ENCODE data around the gene FMNL3.

- no peak for TF ChIP-seq POLR2A (IDR thresholded peaks at IDR 0.05)
- TF ChIP-seq POLR2AphosphoS5 (IDR thresholded peaks at IDR 0.05; ENCODE audit: insufficient read depth in 1 of 2, low read depth in 1 of 2): no peak
These were observed 32.8 kb downstream of the FMNL3 start for GRCh38 chr12:49674318-49674981.

Measured in vagina (tissue), 2 donors.